ENCODE results near the gene MAN1A1. TPM values are rescaled to one million over a fixed set of nuclear protein-coding genes. Genes with fewer than 3 reads are reported as not detected.

MAN1A1 gene
- polyA plus RNA-seq, 1 experiment = 27.5 TPM

GRCh38 chr6:119186490-119186889, 163.1 kb downstream of the MAN1A1 start:
- no peak for TF ChIP-seq CTCF (IDR thresholded peaks at IDR 0.05; ENCODE audit: low read depth, low read length)
- CTCF ChIA-PET = interaction anchor here (0.7 to 1.6 kb wide), 2 partner anchors 38 to 57 kb away, joined by 3 to 4 read pairs; no protein-coding TSS in a partner anchor
- POLR2A ChIA-PET = no interaction called here

GRCh38 chr6:119184008-119184648, 165.4 kb downstream of the MAN1A1 start:
- no peak for TF ChIP-seq CTCF (IDR thresholded peaks at IDR 0.05; ENCODE audit: low read depth, low read length)
- H3K9me3 ChIP-seq (ENCODE audit: control insufficient read depth, insufficient read depth, low read length) = no peaks in the 10 kb centered on the region
- H3K27me3 ChIP-seq (ENCODE audit: control insufficient read depth, insufficient read depth, low read length) = no peaks in the 10 kb centered on the region
- H3K27ac ChIP-seq (ENCODE audit: low read depth, low read length) = no peak overlapping the region
- H3K4me3 ChIP-seq (ENCODE audit: low read depth, low read length) = no peak overlapping the region
- CTCF ChIA-PET = interaction anchor here (0.6 kb wide), 1 partner anchor 491 kb away, joined by 3 read pairs; no protein-coding TSS in a partner anchor
- POLR2A ChIA-PET = no interaction called here
- DNase-seq (ENCODE audit: low read depth, low spot score) = no peak

More at GRCh38 chr6:119186490-119186889, 163.1 kb downstream of the MAN1A1 start:
- no peak for DNase-seq (ENCODE audit: low read depth, low spot score)
- Histone ChIP-seq H3K4me3 (ENCODE audit: low read depth, low read length) (no peak overlapping the region), H3K9me3 (ENCODE audit: control insufficient read depth, insufficient read depth, low read length) (no peaks in the 10 kb centered on the region), H3K27me3 (ENCODE audit: control insufficient read depth, insufficient read depth, low read length) (no peaks in the 10 kb centered on the region), H3K27ac (ENCODE audit: low read depth, low read length) (no peak overlapping the region)

GRCh38 chr6:119183457-119183856, 166.1 kb downstream of the MAN1A1 start:
- ChIA-PET POLR2A (no interaction called here), CTCF (interaction anchor here (0.6 to 1.4 kb wide), 2 partner anchors 35 to 492 kb away, joined by 3 to 5 read pairs; no protein-coding TSS in a partner anchor)
- Histone ChIP-seq H3K4me3 (ENCODE audit: low read depth, low read length) (no peak overlapping the region), H3K9me3 (ENCODE audit: control insufficient read depth, insufficient read depth, low read length) (no peaks in the 10 kb centered on the region), H3K27ac (ENCODE audit: low read depth, low read length) (no peak overlapping the region), H3K27me3 (ENCODE audit: control insufficient read depth, insufficient read depth, low read length) (no peaks in the 10 kb centered on the region)
- no peak for DNase-seq (ENCODE audit: low read depth, low spot score)
- no peak for TF ChIP-seq CTCF (IDR thresholded peaks at IDR 0.05; ENCODE audit: low read depth, low read length)

DNA sequence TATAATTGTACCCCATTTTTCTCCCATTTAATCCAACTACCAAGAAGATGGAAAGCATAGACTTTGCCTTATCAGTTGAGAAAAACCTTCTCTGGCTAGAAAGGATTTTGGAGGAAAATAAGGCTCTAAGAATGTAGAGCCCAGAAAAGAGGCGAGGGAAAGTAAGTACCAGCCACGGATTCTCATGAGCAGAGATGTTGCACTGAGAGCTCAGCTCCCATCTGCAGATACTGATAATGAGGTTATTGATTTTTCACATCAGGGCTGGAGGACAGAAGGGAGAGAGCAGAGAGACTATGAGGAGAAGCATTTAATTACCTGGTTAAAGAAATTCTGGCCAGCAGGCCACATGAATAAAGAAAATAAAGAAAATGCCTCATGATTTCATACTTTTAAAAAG, 166.7 kb downstream of the MAN1A1 start:
- H3K4me3 ChIP-seq (ENCODE audit: low read depth, low read length) = no peak overlapping the region
- ChIA-PET POLR2A (no interaction called here), CTCF (interaction anchor here (1.4 kb wide), 1 partner anchor 34 kb away, joined by 5 read pairs; no protein-coding TSS in a partner anchor)
- H3K9me3 ChIP-seq (ENCODE audit: control insufficient read depth, insufficient read depth, low read length) = no peaks in the 10 kb centered on the region
- TF ChIP-seq CTCF (IDR thresholded peaks at IDR 0.05; ENCODE audit: low read depth, low read length) = no peak
- no peak overlapping the region for H3K27ac ChIP-seq (ENCODE audit: low read depth, low read length)
- no peak for DNase-seq (ENCODE audit: low read depth, low spot score)
- no peaks in the 10 kb centered on the region for H3K27me3 ChIP-seq (ENCODE audit: control insufficient read depth, insufficient read depth, low read length)

- ChIA-PET POLR2A (no interaction called here), CTCF (interaction anchor here (1.4 kb wide), 1 partner anchor 34 kb away, joined by 5 read pairs; no protein-coding TSS in a partner anchor)
- H3K27me3 ChIP-seq (ENCODE audit: control insufficient read depth, insufficient read depth, low read length) = no peaks in the 10 kb centered on the region
These were observed 167.3 kb downstream of the MAN1A1 start for GRCh38 chr6:119182216-119182803.

More at GRCh38 chr6:119182216-119182803, 167.3 kb downstream of the MAN1A1 start:
- Histone ChIP-seq H3K27ac (ENCODE audit: low read depth, low read length) (no peak overlapping the region), H3K9me3 (ENCODE audit: control insufficient read depth, insufficient read depth, low read length) (no peaks in the 10 kb centered on the region), H3K4me3 (ENCODE audit: low read depth, low read length) (no peak overlapping the region)
- no peak for DNase-seq (ENCODE audit: low read depth, low spot score)
- TF ChIP-seq CTCF (IDR thresholded peaks at IDR 0.05; ENCODE audit: low read depth, low read length) = no peak
